Adipocyte (in vitro differentiated cells): ENCODE data around the gene HIF1AN.

Experiments used
- DNase-seq: peaks from one replicate; pipeline ENCODE4 v3.0.0-alpha.2; 2015; ENCODE audit warnings: low read depth
- H3K27me3 ChIP-seq: replicated peaks from 2 replicates; pipeline ENCODE4 v1.7.0; 2013; ENCODE audit warnings: mild to moderate bottlenecking, low read length, moderate library complexity; ENCODE audit not compliant: control insufficient read depth, insufficient read depth
- H3K36me3 ChIP-seq: 2 replicates; pipeline ENCODE4 v1.7.0; 2013; ENCODE audit warnings: low read length, mild to moderate bottlenecking, moderate library complexity; ENCODE audit not compliant: control insufficient read depth, insufficient read depth, severe bottlenecking
- H3K4me1 ChIP-seq: 2 replicates; pipeline ENCODE4 v1.7.0; 2013; ENCODE audit warnings: mild to moderate bottlenecking, low read length, moderate library complexity; ENCODE audit not compliant: control insufficient read depth, insufficient read depth
- H3K4me3 ChIP-seq: 2 replicates; pipeline ENCODE4 v1.7.0; 2013; ENCODE audit warnings: mild to moderate bottlenecking, low read length, moderate library complexity
- H3K9ac ChIP-seq: 2 replicates; pipeline ENCODE4 v1.7.0; 2013; ENCODE audit warnings: mild to moderate bottlenecking, low read length, moderate library complexity
- H3K9me3 ChIP-seq: 2 replicates; pipeline ENCODE4 v1.7.0; 2013; ENCODE audit warnings: mild to moderate bottlenecking, low read length, moderate library complexity; ENCODE audit not compliant: control insufficient read depth

Gene HIF1AN

GRCh38 chr10:100600218-100600617 is 64.5 kb downstream of the HIF1AN start:
- Histone ChIP-seq H3K9me3 (peaks cover 6% of the 10 kb centered on the region), H3K9ac (no peak overlapping the region), H3K4me3 (no peak overlapping the region), H3K4me1 (no peaks in the 10 kb centered on the region), H3K27me3 (peaks cover 35% of the 10 kb centered on the region), H3K36me3 (no peaks in the 10 kb centered on the region)
- DNase-seq = no peak

GRCh38 chr10:100607439-100607838 is 71.7 kb downstream of the HIF1AN start:
- H3K9me3 ChIP-seq = peaks cover 24% of the 10 kb centered on the region
- H3K9ac ChIP-seq = no peak overlapping the region
- H3K4me3 ChIP-seq = no peak overlapping the region
- no peaks in the 10 kb centered on the region for H3K4me1 ChIP-seq
- peaks cover 33% of the 10 kb centered on the region for H3K27me3 ChIP-seq
- no peaks in the 10 kb centered on the region for H3K36me3 ChIP-seq
- DNase-seq = no peak
